HG03280 (cell line): ENCODE results near the gene SAA2.

Source experiments
- ATAC-seq: cut with Tn5 transposase; IDR thresholded peaks from one replicate; pipeline ENCODE4 v1.9.1; 2021; ENCODE audit warnings: mild to moderate bottlenecking, moderate library complexity; ENCODE audit not compliant: unreplicated experiment

Gene SAA2

GRCh38 chr11:18253778-18254338 lies 5.4 kb upstream of the SAA2 start:
- ATAC-seq, result no peak

- no peak for ATAC-seq
Observed at GRCh38 chr11:18253233-18253632, 4.8 kb upstream of the SAA2 start.

GRCh38 chr11:18247191-18247581 lies 1.3 kb downstream of the SAA2 start:
- ATAC-seq, result peak; percentile 14

- peak; percentile 77 for ATAC-seq
Observed at GRCh38 chr11:18246379-18247190, 1.9 kb downstream of the SAA2 start.

GRCh38 chr11:18245396-18245795 lies 3.1 kb downstream of the SAA2 start:
- ATAC-seq, result no peak

- ATAC-seq, result no peak
Observed at GRCh38 chr11:18243783-18244362, 4.6 kb downstream of the SAA2 start.

GRCh38 chr11:18239655-18240054 lies 8.8 kb downstream of the SAA2 start:
- ATAC-seq, result no peak

GRCh38 chr11:18236664-18237356 lies 11.7 kb downstream of the SAA2 start, which contains the start of gene SAA4:
SAA4 (minus strand) TSS chr11:18236802; CDS start chr11:18235926, 876 bp downstream.
- ATAC-seq, result no peak

GRCh38 chr11:18235394-18236334 lies 12.8 kb downstream of the SAA2 start:
- no peak for ATAC-seq

- no peak for ATAC-seq
Observed at GRCh38 chr11:18233912-18234311, 14.6 kb downstream of the SAA2 start.

GRCh38 chr11:18230859-18231258 lies 17.6 kb downstream of the SAA2 start:
- no peak for ATAC-seq

- peak; percentile 97 for ATAC-seq
Observed at GRCh38 chr11:18229501-18229900, 19.0 kb downstream of the SAA2 start.

GRCh38 chr11:18225913-18226312 lies 22.6 kb downstream of the SAA2 start:
- no peak for ATAC-seq

- no peak for ATAC-seq
Observed at GRCh38 chr11:18223591-18224387, 24.7 kb downstream of the SAA2 start.

GRCh38 chr11:18222814-18223421 lies 25.6 kb downstream of the SAA2 start:
- no peak for ATAC-seq

GRCh38 chr11:18221274-18221876 lies 27.1 kb downstream of the SAA2 start:
- no peak for ATAC-seq

GRCh38 chr11:18209058-18209457 lies 39.4 kb downstream of the SAA2 start:
- ATAC-seq, result no peak

- no peak for ATAC-seq
Observed at GRCh38 chr11:18204771-18205170, 43.7 kb downstream of the SAA2 start.

- no peak for ATAC-seq
Observed at GRCh38 chr11:18204220-18204619, 44.2 kb downstream of the SAA2 start.
